Testis (tissue), 3 donors: ENCODE results near the gene CORO1C. TPM values are rescaled to one million over a fixed set of nuclear protein-coding genes. Genes with fewer than 3 reads are reported as not detected.
A peak's percentile ranks its signal among the peaks of the same experiment; 100 is the strongest.

Experiments
- DNase-seq: peaks from one replicate; pipeline ENCODE4 v3.0.0-alpha.2; 2019
- H3K27ac ChIP-seq, 2 donors: fragments of 200-600 bp; sonication (generic); one replicate each; pipeline ENCODE4 v1.5.1; 2019
- H3K27me3 ChIP-seq: fragments of 200-600 bp; sonication (generic); one replicate; pipeline ENCODE4 v1.5.1; 2019
- H3K36me3 ChIP-seq: fragments of 200-600 bp; sonication (generic); one replicate; pipeline ENCODE4 v1.5.1; 2017; ENCODE audit warnings: low read depth; ENCODE audit errors: missing control alignments
- H3K4me1 ChIP-seq: fragments of 200-600 bp; sonication (generic); one replicate; pipeline ENCODE4 v1.5.1; 2019
- H3K4me3 ChIP-seq, 2 donors: fragments of 200-600 bp; sonication (generic); one replicate each; pipeline ENCODE4 v1.5.1; 2017 to 2019
- H3K9me3 ChIP-seq: fragments of 200-600 bp; sonication (generic); one replicate; pipeline ENCODE4 v1.5.1; 2017
- POLR2A ChIP-seq: fragments of 450-650 bp; IDR thresholded peaks from one replicate; pipeline ENCODE4 v1.6.1; 2017; ENCODE audit warnings: antibody characterized with exemption, mild to moderate bottlenecking, moderate library complexity
- WGBS, 2 donors: methylation state at CpG; one replicate each; pipeline ENCODE4 v1.1.5; 2018; 5-methylcytosine and 5-hydroxymethylcytosine counted together
- intact Hi-C: fragments of 100-400 bp; cut with DNase I; formaldehyde crosslinking; loops from one replicate; pipeline ENCODE4 v1.15.1; 2023; ENCODE audit warnings: low total_unique reads
- microRNA-seq, 2 donors: library from miRNA; unstranded; fragments of <30 nt; microRNA quantifications; one replicate each; pipeline ENCODE4, GENCODE V29; 2016; ENCODE audit warnings: borderline number of aligned reads in 2 of 2, borderline replicate concordance in 1 of 2
- polyA plus RNA-seq: library from polyadenylated mRNA; stranded (reverse); fragments of 350-450 nt; fragmentation: Illumina TruSeq; extraction: RNeasy Lipid Tissue Mini Kit (QIAGEN cat#74804); gene quantifications from one replicate; pipeline ENCODE4 v1.2.3, GENCODE V29; 2014; ENCODE audit warnings: low read depth, low replicate concordance; ENCODE audit not compliant: insufficient read depth
- small RNA-seq, 2 donors: library from RNA; depleted of rRNA; stranded (forward); fragments of <200 nt; gene quantifications; one replicate each; pipeline ENCODE3, GENCODE V24; 2016
- total RNA-seq, 2 donors: library from RNA; depleted of rRNA; stranded (reverse); fragments of >200 nt; gene quantifications; one replicate each; pipeline ENCODE4 v1.2.3, GENCODE V29; 2016
- TF ChIP-seq, protein P1 (sequence below), 3 experiments: fragments of 450-650 bp in 2 of 3; fragments of 200-600 bp in 1 of 3; sonication (generic) in 1 of 3; IDR thresholded peaks; one replicate each; pipeline ENCODE4 v1.5.1; 2016 to 2019; ENCODE audit warnings: antibody characterized with exemption in 3 of 3, mild to moderate bottlenecking in 2 of 3, moderate library complexity in 1 of 3

The CORO1C gene
- total and polyA plus RNA-seq, 3 donors from 2014 or later = 57.2 to 73.4 (median 70.2) TPM

- H3K27ac ChIP-seq = peak within 1 kb of the TSS; percentile 19 to 50
- no peaks in the 10 kb centered on the region for H3K27me3 ChIP-seq
- WGBS, 2 donors = 46 to 90% methylated on average over 2 to 26 of the region's 27 CpGs
- H3K9me3 ChIP-seq = no peaks in the 10 kb centered on the region
- TF ChIP-seq, protein P1, sequence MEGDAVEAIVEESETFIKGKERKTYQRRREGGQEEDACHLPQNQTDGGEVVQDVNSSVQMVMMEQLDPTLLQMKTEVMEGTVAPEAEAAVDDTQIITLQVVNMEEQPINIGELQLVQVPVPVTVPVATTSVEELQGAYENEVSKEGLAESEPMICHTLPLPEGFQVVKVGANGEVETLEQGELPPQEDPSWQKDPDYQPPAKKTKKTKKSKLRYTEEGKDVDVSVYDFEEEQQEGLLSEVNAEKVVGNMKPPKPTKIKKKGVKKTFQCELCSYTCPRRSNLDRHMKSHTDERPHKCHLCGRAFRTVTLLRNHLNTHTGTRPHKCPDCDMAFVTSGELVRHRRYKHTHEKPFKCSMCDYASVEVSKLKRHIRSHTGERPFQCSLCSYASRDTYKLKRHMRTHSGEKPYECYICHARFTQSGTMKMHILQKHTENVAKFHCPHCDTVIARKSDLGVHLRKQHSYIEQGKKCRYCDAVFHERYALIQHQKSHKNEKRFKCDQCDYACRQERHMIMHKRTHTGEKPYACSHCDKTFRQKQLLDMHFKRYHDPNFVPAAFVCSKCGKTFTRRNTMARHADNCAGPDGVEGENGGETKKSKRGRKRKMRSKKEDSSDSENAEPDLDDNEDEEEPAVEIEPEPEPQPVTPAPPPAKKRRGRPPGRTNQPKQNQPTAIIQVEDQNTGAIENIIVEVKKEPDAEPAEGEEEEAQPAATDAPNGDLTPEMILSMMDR (IDR thresholded peaks at IDR 0.05) = no peak
- no peak for TF ChIP-seq POLR2A
- H3K4me3 ChIP-seq = peak within 1 kb of the TSS; percentile 13 to 21
- no peaks in the 10 kb centered on the region for H3K4me1 ChIP-seq
- intact Hi-C loops = no loop called here
- no peaks in the 10 kb centered on the region for H3K36me3 ChIP-seq
- DNase-seq = no peak
Observed at GRCh38 chr12:108597559-108598471, 133.5 kb downstream of the CORO1C start, which contains the start of gene TMEM119. TMEM119 (minus strand) TSS chr12:108598084; CDS start chr12:108592383, 5,701 bp downstream.

DNA sequence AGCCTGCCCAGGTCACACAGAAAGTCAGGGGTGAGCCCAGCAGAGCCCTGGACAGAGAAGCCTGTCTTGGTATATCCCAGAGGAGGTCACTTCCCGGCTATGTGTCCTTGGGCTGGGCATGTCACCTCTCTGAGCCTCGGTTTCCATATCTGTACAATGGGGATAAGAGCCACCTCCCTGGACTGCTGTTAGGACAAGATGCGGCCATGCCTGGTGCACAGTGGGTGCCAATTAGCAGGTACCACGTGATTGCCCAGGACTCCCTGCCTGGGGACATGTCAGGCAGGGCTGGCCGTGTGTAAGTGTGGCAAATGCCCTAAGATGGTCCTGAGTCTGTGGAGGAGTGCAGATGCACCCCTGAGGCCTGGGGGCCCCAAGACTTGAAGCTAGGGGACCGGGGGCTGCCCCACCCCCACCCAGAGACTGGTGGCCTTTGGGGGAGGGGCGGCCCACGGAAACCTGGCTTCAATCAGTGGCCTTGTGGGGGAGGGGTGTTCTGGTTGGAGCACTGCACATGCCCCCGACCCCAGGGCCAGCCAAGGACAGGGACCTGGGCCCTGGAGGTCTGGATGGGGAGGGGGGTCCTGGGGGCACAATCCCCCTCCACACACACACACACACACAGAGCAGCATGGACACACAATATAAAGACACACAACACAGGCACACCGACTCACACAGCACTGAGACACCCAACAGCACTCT, 134.3 kb downstream of the CORO1C start:
- DNase-seq = no peak
- Histone ChIP-seq H3K36me3 (no peaks in the 10 kb centered on the region), H3K27me3 (no peaks in the 10 kb centered on the region), H3K27ac (peak overlapping the region in 1 of 2 donors; percentile 0), H3K4me3 (peak overlapping the region in 1 of 2 donors; percentile 21), H3K9me3 (no peaks in the 10 kb centered on the region), H3K4me1 (no peaks in the 10 kb centered on the region)
- no peak for TF ChIP-seq POLR2A
- TF ChIP-seq, protein P1 (IDR thresholded peaks at IDR 0.05) = no peak
- intact Hi-C loops = no loop called here
- WGBS, 2 donors = 62 to 74% methylated on average over 3 to 10 of the region's 10 CpGs

GRCh38 chr12:108595711-108596647, 135.3 kb downstream of the CORO1C start:
- no peak for TF ChIP-seq POLR2A
- TF ChIP-seq, protein P1 (IDR thresholded peaks at IDR 0.05) = no peak
- Histone ChIP-seq H3K36me3 (no peaks in the 10 kb centered on the region), H3K27ac (peak overlapping the region; percentile 0 to 56), H3K27me3 (no peaks in the 10 kb centered on the region), H3K4me1 (no peaks in the 10 kb centered on the region), H3K4me3 (no peak overlapping the region), H3K9me3 (no peaks in the 10 kb centered on the region)
- intact Hi-C loops = no loop called here
- 66 to 80% methylated on average over 17 of the region's 17 CpGs for WGBS, 2 donors
- no peak for DNase-seq

Small RNA genes lying within 50 kb of the gene (microRNA-seq; reads per million reads assigned to microRNA genes)
- 0 reads per million in 2 donors for gene MIR4496

Small RNA genes lying within 50 kb of the gene (small RNA-seq; reads per million reads assigned to genes)
- gene AC087893.2 = 0 reads per million in 2 donors
- 0 reads per million in 2 donors for gene RF00019
- 0 reads per million in 2 donors for gene RF00561
- gene RNU7-169P = 0 reads per million in 2 donors

Other genes with a start within 250 kb of the CORO1C start
- gene FICD, start 216.2 kb downstream of the CORO1C start, total RNA-seq = 10 to 100 TPM; 10.0 to 10.5 TPM
- 16.7 TPM for gene FICD, start 216.2 kb downstream of the CORO1C start, polyA plus RNA-seq
- gene SART3, start 170.3 kb downstream of the CORO1C start, total RNA-seq = 100 to 1,000 TPM; 115 to 116 TPM
- 48.6 TPM for gene SART3, start 170.3 kb downstream of the CORO1C start, polyA plus RNA-seq
- 100 to 1,000 TPM; 221 to 238 TPM for gene ISCU, start 168.9 kb downstream of the CORO1C start, total RNA-seq
- 217 TPM for gene ISCU, start 168.9 kb downstream of the CORO1C start, polyA plus RNA-seq
- gene TMEM119, start 133.4 kb downstream of the CORO1C start, total RNA-seq = 1 to 10 TPM; 5.3 to 9.6 TPM
- gene TMEM119, start 133.4 kb downstream of the CORO1C start, polyA plus RNA-seq = 17.1 TPM
- gene SELPLG, start 97.6 kb downstream of the CORO1C start, total RNA-seq = 1 to 10 TPM; 1.1 to 2.7 TPM
- 10.4 TPM for gene SELPLG, start 97.6 kb downstream of the CORO1C start, polyA plus RNA-seq
- 10 to 100 TPM; 29.1 to 31.5 TPM for gene SSH1, start 126.1 kb upstream of the CORO1C start, total RNA-seq
- 18.9 TPM for gene SSH1, start 126.1 kb upstream of the CORO1C start, polyA plus RNA-seq
- gene DAO, start 148.6 kb upstream of the CORO1C start, total RNA-seq = under 1 TPM; 0.79 to 0.81 TPM
- 0.46 TPM for gene DAO, start 148.6 kb upstream of the CORO1C start, polyA plus RNA-seq